HG03045 (cell line): ENCODE results near the gene MVB12B.
"Not testable (repeated sequence)": the region's sequence is repeated elsewhere in the genome, so short reads cannot be mapped to it uniquely, and the experiment has no call there.

Experiments used
- ATAC-seq: cut with Tn5 transposase; IDR thresholded peaks from one replicate; pipeline ENCODE4 v1.9.1; 2021; ENCODE audit warnings: mild to moderate bottlenecking, moderate library complexity; ENCODE audit not compliant: unreplicated experiment

MVB12B gene

GRCh38 chr9:126464694-126465441 lies 138.2 kb downstream of the MVB12B start:
- no peak for ATAC-seq

- ATAC-seq: no peak
Measured at GRCh38 chr9:126465977-126466376, 139.3 kb downstream of the MVB12B start.

DNA sequence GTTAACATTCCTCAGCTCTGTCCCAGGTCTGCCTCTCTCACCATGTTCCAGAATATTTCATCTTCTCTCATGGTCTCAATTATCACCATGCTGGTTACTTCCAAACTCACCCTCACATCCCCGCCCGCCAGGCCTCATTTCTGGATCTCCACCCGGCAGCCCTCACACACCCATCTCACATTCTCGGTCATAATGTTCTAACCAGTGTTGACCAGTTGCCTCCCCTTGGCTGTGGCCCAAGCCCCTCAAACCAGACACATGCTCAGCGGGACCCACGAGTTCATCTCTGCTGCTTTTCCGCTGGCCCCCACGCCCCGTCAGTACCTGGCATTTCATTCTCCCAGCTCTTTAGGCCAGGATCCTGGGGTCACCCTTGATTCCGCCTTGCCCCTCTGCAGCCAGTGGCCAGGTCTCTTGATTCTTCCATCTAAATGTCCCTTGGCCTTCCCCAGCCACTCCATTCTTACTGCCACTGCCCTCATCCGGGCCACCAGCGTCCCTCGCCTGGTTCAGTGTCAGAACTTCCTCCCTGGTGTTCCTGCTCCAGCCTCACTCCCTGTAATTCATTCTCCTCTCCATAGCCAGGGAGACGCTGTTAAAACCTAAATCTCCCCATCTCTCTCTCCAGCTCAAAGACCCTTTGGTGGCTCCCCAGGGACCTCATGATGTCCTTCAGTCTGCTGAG lies 141.7 kb downstream of the MVB12B start:
- no peak for ATAC-seq

DNA sequence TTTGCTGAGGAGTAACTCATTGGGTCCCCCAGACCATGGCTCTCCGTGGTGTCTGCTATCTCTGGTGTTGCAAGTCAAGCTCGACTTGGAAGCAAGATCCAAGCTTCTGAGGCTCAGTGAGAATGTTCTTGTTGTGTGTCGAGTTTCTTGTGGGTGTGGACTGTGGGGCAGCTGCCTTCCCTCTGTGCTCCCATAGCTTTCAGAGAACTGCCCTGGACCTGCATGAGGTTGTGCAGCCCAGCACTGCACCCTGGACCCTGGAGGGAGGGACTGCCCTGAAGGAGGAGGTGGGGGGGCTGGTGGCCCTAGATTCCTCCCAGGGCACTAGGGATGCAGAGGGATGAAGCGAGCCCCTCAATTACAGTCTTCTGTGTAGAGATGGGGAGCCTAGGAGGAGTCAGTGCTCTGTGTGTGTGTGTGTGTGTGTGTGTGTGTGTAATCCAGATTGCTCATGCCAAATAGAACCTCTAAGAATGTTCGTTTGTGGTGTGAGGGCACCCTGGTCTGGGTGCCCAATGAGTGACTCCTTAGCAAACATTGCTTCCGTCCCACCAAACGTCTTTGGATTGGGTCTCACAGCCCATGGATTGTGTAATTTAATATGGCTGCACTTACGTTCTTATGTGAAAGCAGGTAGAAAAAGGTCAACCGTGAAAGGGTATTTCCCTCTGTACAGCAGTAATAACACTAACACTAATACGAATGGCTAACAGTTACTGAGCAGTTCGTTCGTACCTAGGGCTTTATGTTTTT lies 143.8 kb downstream of the MVB12B start:
- ATAC-seq: no peak

DNA sequence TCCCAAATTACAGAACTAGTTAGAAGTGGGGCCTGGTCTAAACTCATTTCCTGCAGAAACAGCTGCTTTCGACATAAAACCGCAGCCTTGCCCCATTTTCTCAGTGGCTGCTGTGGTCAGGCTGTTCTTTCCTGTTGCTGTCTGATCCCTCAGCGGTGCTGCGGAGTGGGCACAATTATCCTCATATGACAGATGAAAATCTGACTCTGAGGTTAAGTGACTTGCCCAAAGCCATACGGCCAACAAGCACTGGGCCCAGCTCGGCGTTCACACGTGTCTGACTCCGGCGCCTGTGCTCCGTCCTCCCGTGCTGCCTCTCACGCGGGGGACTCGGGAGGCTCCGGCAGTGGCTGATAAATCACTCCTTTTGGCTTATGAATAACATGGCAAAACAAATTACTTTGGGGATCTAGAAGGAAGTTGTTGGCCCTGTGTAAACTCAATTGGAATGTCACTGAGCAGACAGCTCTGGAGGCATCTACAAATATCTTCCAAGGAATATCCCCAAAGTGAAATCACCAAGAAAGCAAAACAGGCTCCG lies 144.5 kb downstream of the MVB12B start:
- no peak for ATAC-seq

- no peak for ATAC-seq
Measured at GRCh38 chr9:126472198-126472947, 145.7 kb downstream of the MVB12B start.

DNA sequence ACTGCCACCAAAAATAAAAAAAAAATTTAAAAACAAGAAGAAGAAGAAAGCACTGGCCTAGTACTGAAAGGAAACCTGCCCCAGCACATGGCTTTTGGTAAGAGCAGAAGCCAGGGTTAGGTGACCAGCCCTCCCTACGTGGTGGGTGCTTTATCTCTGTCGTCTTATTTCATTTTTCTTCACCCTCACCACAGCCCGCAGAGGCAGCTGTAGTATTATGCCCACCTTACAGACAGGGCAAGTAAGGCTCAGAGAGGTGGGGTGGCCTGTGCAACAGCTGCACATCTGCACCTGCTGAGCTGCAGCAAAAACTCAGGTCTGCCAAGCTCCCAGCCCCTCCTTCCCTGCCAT lies 146.3 kb downstream of the MVB12B start:
- ATAC-seq: no peak

GRCh38 chr9:126474206-126474765 lies 147.7 kb downstream of the MVB12B start:
- no peak for ATAC-seq

GRCh38 chr9:126474786-126475485 lies 148.3 kb downstream of the MVB12B start:
- no peak for ATAC-seq

- ATAC-seq: no peak
Measured at GRCh38 chr9:126475933-126476555, 149.4 kb downstream of the MVB12B start.

DNA sequence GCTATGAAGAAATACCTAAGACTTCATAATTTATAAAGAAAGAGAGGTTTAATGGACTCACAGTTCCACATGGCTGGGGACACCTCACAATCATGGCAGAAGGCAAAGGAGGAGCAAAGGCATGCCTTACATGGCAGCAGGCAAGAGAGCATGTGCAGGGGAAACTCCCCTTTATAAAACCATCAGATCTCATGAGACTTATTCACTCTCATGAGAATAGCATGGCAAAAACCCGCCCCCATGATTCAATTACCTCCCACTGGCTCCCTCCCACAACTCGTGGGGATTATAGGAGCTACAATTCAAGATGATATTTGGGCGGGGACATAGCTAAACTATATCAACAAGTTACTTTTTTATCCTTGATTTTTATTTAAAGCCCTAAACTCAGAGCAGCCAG lies 150.8 kb downstream of the MVB12B start:
- not testable (repeated sequence) for ATAC-seq

- ATAC-seq: no peak
Measured at GRCh38 chr9:126478216-126478981, 151.8 kb downstream of the MVB12B start.

GRCh38 chr9:126479515-126479914 lies 152.9 kb downstream of the MVB12B start:
- no peak for ATAC-seq

GRCh38 chr9:126480813-126481212 lies 154.2 kb downstream of the MVB12B start:
- no peak for ATAC-seq

GRCh38 chr9:126481862-126482261 lies 155.2 kb downstream of the MVB12B start:
- no peak for ATAC-seq

DNA sequence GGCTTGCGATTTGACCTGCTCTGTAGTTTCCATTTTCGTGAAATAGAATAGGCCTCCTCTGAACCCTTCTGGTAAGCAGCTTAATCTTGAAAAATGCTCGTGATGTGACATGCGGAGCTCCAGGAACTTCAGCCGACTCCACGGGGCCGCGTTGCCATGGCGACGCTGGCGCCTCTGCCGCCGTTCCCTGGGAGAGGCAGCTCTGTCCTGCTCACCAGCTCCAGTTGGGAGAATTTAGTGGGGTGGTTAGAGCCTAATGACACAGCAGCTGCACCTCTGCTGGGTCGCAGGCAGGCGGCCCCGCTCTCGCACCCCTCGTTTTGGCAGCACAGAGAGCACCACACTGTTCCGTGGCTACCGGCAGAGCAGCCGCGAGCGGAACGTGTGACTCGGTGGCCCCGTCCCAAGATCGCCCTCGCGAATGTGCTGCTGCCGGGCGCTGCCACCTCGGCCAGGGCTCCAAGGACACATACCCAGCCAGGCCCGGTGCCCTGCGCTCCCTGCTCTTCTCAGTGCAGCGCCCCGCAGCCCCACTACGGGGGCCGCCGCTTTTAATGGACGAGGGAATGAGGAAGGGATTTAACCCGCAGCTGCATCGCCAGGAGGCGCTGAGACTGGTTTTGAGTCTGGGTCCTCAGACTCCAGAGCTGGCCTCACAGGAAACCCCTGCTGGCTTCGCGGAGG lies 155.9 kb downstream of the MVB12B start:
- no peak for ATAC-seq

DNA sequence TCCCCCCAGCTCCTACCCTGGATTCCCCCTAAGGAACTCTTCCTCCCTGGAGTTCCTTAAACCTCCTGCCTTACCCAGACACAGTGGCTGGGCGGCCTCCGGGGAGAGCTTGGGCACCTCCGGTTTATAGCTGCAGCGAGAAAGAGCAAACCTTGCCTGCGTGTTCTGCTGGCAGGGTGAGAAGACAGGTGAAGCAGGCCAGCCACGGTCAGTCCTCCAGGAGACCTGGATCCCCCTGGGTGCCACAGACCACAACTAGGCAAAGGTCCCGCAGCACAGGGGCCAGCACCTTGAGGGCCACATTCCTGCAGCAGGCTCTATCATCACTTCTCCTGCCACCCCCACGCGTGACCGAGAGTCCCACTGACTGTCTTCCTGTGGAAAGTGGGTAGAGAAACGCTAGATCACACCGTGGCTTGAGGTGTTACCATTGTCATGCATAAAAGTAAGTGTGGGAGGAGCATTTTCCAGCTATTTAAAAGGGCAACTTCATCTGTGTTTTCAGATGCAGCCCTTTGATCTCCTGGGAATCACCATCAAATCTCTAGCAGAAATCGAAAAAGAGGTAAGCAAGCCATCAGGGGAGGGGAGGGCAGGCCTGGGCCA lies 156.9 kb downstream of the MVB12B start:
- no peak for ATAC-seq

DNA sequence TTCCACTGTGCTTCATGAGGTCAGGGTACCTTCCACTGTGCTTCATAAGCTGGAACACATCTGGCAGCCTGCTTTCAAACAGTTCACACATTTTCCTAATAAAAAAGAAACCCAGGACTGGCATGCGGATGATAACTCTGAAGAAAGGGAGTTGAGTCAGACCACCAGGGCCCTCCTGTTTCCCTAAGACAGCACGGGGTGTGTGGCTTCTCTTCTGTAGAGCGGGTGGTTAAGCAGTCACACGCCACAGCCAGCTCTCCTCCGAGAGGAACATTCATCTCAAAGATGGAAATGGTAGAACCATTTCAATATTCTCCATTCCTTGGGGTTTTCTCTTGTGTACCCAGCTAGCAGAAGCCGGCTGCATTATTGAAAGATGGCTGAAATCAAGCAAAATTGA lies 159.0 kb downstream of the MVB12B start:
- no peak for ATAC-seq
